GM18511 (cell line): ENCODE results near the gene FBXO17.
"Not testable (repeated sequence)": the region's sequence is repeated elsewhere in the genome, so short reads cannot be mapped to it uniquely, and the experiment has no call there.

ENCODE experiments used
- ATAC-seq: cut with Tn5 transposase; IDR thresholded peaks from one replicate; pipeline ENCODE4 v1.9.1; 2021; ENCODE audit warnings: mild to moderate bottlenecking, moderate library complexity; ENCODE audit not compliant: unreplicated experiment

Gene FBXO17

GRCh38 chr19:38975214-38975860, at the start of gene FBXO17:
Gene FBXO17 (minus strand): TSS chr19:38975742. CDS start chr19:38950319, 25,423 bp downstream.
- no peak for ATAC-seq

- no peak for ATAC-seq
Measured at GRCh38 chr19:39024875-39025641, 49.5 kb upstream of the FBXO17 start.

GRCh38 chr19:39021063-39021462, 45.5 kb upstream of the FBXO17 start:
- ATAC-seq = no peak

- ATAC-seq = no peak
Measured at GRCh38 chr19:39017646-39018045, 42.1 kb upstream of the FBXO17 start.

- ATAC-seq = no peak
Measured at GRCh38 chr19:39017026-39017425, 41.5 kb upstream of the FBXO17 start.

- no peak for ATAC-seq
Measured at GRCh38 chr19:39014037-39014436, 38.5 kb upstream of the FBXO17 start.

- ATAC-seq = no peak
Measured at GRCh38 chr19:39009001-39009400, 33.5 kb upstream of the FBXO17 start.

- no peak for ATAC-seq
Measured at GRCh38 chr19:39008137-39008536, 32.6 kb upstream of the FBXO17 start.

GRCh38 chr19:39007096-39007495, 31.6 kb upstream of the FBXO17 start:
- ATAC-seq = no peak

- ATAC-seq = no peak
Measured at GRCh38 chr19:39004403-39004802, 28.9 kb upstream of the FBXO17 start.

- no peak for ATAC-seq
Measured at GRCh38 chr19:39003796-39004195, 28.3 kb upstream of the FBXO17 start.

GRCh38 chr19:39003188-39003587, 27.6 kb upstream of the FBXO17 start:
- ATAC-seq = no peak

GRCh38 chr19:39001041-39001440, 25.5 kb upstream of the FBXO17 start:
- no peak for ATAC-seq

GRCh38 chr19:38997576-38997975, 22.0 kb upstream of the FBXO17 start:
- ATAC-seq = not testable (repeated sequence)

GRCh38 chr19:38993271-38993670, 17.7 kb upstream of the FBXO17 start:
- no peak for ATAC-seq

GRCh38 chr19:38990949-38991697, 15.6 kb upstream of the FBXO17 start:
- ATAC-seq = no peak

- ATAC-seq = not testable (repeated sequence)
Measured at GRCh38 chr19:38989614-38990013, 14.1 kb upstream of the FBXO17 start.

- no peak for ATAC-seq
Measured at GRCh38 chr19:38989066-38989605, 13.6 kb upstream of the FBXO17 start.

GRCh38 chr19:38988627-38989026, 13.1 kb upstream of the FBXO17 start:
- not testable (repeated sequence) for ATAC-seq

- ATAC-seq = not testable (repeated sequence)
Measured at GRCh38 chr19:38987745-38988144, 12.2 kb upstream of the FBXO17 start.

- no peak for ATAC-seq
Measured at GRCh38 chr19:38985262-38985661, 9.7 kb upstream of the FBXO17 start.
